HG03457 (cell line): ENCODE measurements around the gene WDR53.
"Not testable (repeated sequence)": the region's sequence is repeated elsewhere in the genome, so short reads cannot be mapped to it uniquely, and the experiment has no call there.

Experiments
- ATAC-seq: cut with Tn5 transposase; IDR thresholded peaks from one replicate; pipeline ENCODE4 v1.9.1; 2021; ENCODE audit warnings: moderate number of reproducible peaks; ENCODE audit not compliant: unreplicated experiment

Gene WDR53

DNA sequence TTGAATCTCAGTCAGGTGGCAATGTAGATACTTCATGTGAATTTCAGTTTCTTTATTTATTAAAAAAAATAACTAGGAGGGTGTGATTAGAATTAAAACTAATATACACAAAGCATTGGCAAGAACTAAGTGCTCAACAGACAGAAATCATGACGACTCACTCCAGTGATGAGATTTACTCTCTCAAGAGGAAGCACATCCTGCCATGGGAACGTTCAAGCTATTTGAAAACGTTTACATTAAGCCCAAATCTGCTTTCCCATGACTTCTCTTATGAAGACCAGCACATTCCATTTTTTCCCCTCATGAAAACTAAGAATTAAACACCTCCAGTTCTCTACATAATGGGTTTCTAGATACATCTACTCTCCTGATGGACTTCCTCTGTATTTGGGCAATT is 8.5 kb downstream of the WDR53 start:
- no peak for ATAC-seq

DNA sequence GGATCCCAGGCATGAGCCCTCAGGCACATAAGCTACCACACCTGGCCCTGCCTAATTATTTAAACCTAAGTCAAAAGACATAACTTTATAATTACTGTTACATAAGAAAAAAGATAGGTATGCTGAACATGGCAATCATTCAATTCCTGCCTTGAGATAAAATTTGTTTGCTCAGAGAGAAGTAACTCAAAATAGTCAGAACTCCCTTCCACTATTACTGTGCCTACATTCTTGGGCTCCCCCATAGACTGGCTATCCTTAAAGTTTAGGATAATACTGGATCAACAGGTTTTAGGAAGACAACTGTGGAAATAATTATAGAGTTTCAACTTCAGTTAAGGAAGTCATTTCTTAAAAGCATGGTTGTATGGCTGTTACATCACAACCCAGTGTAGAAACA is 9.9 kb downstream of the WDR53 start:
- ATAC-seq, result no peak

DNA sequence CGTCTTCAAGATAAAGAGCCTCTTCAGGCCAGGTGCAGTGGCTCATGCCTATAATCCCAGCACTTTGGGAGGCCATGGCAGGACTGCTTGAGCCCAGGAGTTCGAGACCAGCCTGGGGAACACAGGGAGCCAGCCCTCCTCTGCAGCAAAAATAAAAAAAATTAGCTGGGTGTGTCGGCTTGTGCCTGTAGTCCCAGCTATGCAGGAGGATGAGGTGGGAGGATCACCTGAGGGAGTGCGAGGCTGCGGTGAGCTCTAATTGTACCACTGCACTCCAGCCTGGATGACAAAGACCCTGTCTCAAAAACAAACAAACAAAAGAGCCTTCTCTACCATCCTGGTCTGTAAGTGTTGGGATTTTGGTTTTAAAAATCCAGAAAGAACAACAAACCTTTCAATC is 11.1 kb downstream of the WDR53 start:
- ATAC-seq, result no peak

DNA sequence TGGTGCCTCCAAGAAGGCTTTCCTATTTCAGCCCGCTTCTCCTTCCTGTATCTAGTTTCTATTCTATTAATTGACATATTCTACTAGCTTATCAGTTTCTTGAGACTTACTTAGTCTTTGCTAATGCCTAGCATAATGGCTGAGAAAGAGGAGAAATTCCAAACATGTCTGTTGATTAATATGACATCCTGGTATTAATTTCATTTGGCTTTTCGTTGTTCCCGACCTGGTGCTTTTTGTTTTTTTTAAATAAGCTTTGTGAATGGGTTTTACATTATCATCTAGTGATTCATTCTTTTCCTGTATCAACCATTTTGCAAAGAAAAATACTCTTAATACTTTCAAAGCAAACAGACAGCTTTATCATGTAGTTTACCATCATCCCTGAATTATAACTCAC is 13.1 kb downstream of the WDR53 start:
- ATAC-seq, result no peak

- no peak for ATAC-seq
Observed at GRCh38 chr3:196554205-196554604, 14.1 kb downstream of the WDR53 start.

DNA sequence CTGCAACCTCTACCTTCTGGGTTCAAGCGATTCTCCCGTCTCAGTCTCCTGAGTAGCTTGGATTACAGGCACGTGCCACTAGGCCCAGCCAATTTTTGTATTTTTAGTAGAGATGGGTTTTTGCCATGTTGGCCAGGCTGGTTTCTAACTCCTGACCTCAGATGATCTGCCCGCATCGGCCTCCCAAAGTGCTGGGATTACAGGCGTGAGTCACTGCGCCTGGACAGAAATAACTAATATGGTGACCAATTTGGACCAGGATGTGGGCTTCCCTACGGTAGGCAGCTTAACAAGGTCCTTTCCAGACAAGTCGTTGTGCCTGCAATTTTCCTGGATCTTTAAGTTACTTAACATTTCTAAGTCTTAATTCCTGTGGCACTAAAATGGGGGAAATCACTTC is 14.8 kb downstream of the WDR53 start:
- no peak for ATAC-seq

DNA sequence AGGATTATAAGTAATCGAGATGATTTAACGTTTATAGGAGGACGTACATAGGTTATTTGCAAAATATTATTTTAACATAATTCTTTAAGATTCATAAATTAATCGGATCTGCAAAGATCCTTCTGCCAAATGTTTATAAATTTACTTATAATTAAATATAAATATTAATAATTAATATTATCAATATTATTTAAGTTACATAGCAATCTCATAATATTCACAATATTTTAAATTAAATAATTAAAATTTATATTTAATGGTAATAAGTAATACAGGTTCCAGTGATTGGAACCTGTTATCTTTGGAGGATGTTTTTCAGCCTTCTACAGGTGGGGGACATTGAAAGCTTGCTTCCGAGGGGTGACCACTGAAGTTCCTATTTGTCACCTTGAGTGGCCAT is 16.1 kb downstream of the WDR53 start:
- no peak for ATAC-seq

DNA sequence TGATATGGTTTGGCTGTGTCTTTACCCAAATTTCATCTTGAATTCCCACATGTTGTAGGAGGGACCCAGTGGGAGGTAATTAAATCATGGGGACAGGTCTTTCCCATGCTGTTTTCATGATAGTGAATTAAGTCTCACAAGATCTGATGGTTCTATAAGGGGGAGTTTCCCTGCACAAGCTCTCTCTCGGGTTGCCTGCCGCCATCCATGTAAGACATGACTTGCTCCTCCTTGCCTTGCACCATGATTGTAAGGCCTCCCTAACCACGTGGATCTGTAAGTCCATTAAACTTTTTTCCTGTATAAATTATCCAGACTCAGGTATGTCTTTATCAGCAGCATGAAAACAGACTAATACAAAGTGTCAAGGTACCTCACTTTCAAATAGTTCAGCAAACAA is 18.2 kb downstream of the WDR53 start:
- not testable (repeated sequence) for ATAC-seq

GRCh38 chr3:196549312-196549711 is 19.0 kb downstream of the WDR53 start:
- ATAC-seq, result not testable (repeated sequence)

- ATAC-seq, result no peak
Observed at GRCh38 chr3:196547067-196547466, 21.3 kb downstream of the WDR53 start.

- no peak for ATAC-seq
Observed at GRCh38 chr3:196546537-196546936, 21.8 kb downstream of the WDR53 start.

GRCh38 chr3:196544491-196544992 is 23.8 kb downstream of the WDR53 start:
- no peak for ATAC-seq

GRCh38 chr3:196541684-196542445 is 26.5 kb downstream of the WDR53 start:
- ATAC-seq, result no peak

GRCh38 chr3:196537319-196537984 is 30.9 kb downstream of the WDR53 start:
- no peak for ATAC-seq

DNA sequence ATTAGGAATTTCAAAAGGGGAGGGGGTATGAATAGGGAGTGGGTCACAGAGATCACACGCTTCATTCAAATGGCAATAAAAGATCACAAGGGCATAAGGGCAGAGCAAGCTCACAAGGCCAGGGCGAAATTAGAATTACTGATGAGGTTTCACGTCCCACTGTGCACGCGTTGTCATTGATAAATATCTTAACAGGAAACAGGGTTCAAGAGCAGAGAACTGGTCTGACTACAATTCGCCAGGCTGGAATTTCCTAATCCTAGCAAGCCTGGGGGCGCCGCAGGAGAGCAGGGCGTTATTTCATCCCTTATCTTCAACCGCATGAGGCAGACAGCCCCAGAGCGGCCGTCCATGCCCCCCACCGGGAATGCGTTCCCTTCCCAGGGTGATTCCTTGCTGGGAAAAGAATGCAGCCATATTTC is 35.1 kb downstream of the WDR53 start:
- no peak for ATAC-seq

DNA sequence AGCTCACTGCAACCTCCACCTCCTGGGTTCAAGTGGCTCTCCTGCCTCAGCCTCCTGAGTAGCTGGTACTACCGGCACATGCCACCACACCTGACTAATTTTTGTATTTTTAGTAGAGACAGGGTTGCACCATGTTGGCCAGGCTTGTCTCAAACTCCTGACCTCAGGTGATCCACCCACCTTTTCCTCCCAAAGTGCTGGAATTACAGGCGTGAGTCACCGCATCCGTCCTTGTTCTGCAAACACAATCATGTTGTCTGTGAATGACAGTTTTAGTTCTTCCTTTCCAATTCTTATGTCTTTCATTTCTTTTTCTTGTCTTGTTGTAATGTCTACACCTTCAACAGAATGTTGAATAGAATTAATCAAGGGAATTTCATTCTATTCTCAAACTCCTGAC is 36.9 kb downstream of the WDR53 start:
- ATAC-seq, result no peak

GRCh38 chr3:196528639-196529233 is 39.6 kb downstream of the WDR53 start:
- ATAC-seq, result no peak

DNA sequence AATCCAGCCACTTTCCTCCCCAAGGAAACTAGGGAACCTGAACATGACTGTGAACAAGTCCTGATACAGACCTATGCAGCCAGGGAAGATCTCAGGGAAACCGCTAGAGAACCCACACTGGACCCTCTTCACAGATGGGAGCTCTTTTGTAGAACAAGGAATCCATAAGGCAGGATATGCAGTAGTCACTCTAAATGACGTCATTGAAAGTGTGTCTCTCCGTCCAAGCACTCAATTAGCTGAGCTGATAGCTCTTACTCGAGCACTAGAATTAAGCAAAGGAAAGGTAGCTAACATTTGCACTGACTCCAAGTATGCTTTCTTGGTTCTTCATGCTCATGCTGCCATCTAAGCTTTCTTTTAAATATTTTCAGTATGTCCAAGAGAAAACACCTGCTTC is 43.2 kb downstream of the WDR53 start:
- no peak for ATAC-seq

- ATAC-seq, result no peak
Observed at GRCh38 chr3:196524527-196524926, 43.8 kb downstream of the WDR53 start.

- no peak for ATAC-seq
Observed at GRCh38 chr3:196523841-196524240, 44.5 kb downstream of the WDR53 start.

DNA sequence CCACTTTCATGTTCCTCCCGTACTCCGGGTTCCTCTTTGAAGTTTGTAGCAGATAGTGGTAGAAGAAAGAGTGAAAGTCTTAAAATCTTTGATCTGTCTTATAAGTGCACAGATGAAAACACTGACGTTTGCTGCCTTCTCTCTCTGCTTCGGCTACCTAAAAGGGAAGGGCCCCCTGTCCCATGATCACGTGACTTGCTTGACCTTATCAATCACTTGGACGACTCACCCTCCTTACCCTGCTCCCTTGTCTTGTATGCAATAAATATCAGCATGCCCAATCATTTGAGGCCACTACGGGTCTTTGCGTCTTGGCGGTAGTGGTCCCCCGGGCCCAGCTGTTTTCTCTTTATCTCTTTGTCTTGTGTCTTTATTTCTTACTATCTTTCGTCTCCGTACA is 47.1 kb downstream of the WDR53 start:
- ATAC-seq, result not testable (repeated sequence)

- ATAC-seq, result no peak
Observed at GRCh38 chr3:196519718-196520082, 48.7 kb downstream of the WDR53 start.
